Measurements from ENCODE around the gene ATP6V0A1.

DNA sequence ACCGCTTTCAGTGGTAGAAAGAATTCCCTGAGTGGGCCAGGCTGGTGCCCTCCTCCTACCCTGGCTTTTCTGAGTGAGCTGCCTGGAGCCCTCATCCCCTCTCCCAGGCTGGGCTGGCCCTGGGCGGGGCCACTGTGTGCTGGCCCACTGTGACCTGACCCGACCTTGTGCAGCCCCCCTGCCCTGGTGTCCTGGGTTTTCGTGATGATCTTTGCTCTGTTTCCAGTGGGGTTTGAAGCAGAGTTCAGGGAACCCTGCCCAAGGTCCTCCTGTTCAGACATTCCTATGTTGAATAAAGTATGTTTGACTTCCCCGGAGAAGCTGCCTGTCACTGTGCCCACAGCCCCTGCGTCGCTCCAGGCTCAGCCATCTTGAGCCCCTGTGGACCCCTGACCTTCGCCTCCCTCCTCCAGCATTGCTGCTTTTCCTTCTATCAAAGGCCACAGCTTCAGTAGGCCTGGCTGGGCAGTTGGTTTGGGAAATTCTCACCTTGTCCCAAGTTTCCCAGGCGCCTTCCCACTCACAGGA, 63.6 kb downstream of the ATP6V0A1 start:
- no peak for TF ChIP-seq POLR2A (IDR thresholded peaks at IDR 0.05; ENCODE audit: low read length)
- TF ChIP-seq GATA1 (IDR thresholded peaks at IDR 0.05; ENCODE audit: low read depth, low read length), result no peak

All from erythroblast (primary cell).